ENCODE measurements around the gene TMEM131.
A peak's percentile ranks its signal among the peaks of the same experiment; 100 is the strongest.
"Not testable (repeated sequence)": the region's sequence is repeated elsewhere in the genome, so short reads cannot be mapped to it uniquely, and the experiment has no call there.

The TMEM131 gene

GRCh38 chr2:97913846-97914245, 81.9 kb downstream of the TMEM131 start:
- no peak for DNase-seq (ENCODE audit: low read depth in 2 of 2)

- DNase-seq (ENCODE audit: low read depth in 2 of 2), result no peak
These were observed 83.7 kb downstream of the TMEM131 start for GRCh38 chr2:97911922-97912575.

GRCh38 chr2:97911206-97911921, 84.4 kb downstream of the TMEM131 start:
- no peak for DNase-seq (ENCODE audit: low read depth in 2 of 2)

- DNase-seq (ENCODE audit: low read depth in 2 of 2), result no peak
These were observed 85.1 kb downstream of the TMEM131 start for GRCh38 chr2:97910403-97911205.

GRCh38 chr2:97908208-97908676, 87.5 kb downstream of the TMEM131 start:
- no peak for DNase-seq (ENCODE audit: low read depth in 2 of 2)

GRCh38 chr2:97907369-97908100, 88.2 kb downstream of the TMEM131 start:
- no peak for DNase-seq (ENCODE audit: low read depth in 2 of 2)

- no peak for DNase-seq (ENCODE audit: low read depth in 2 of 2)
These were observed 89.4 kb downstream of the TMEM131 start for GRCh38 chr2:97906307-97906706.

GRCh38 chr2:97905294-97905693, 90.5 kb downstream of the TMEM131 start:
- no peak for DNase-seq (ENCODE audit: low read depth in 2 of 2)

GRCh38 chr2:97901862-97902261, 93.9 kb downstream of the TMEM131 start:
- DNase-seq (ENCODE audit: low read depth in 2 of 2), result no peak

- DNase-seq (ENCODE audit: low read depth in 2 of 2), result no peak
These were observed 94.9 kb downstream of the TMEM131 start for GRCh38 chr2:97900806-97901205.

GRCh38 chr2:97893042-97893441, 102.7 kb downstream of the TMEM131 start:
- not testable (repeated sequence) for DNase-seq (ENCODE audit: low read depth in 2 of 2)

- no peak for DNase-seq (ENCODE audit: low read depth in 2 of 2)
These were observed 104.1 kb downstream of the TMEM131 start for GRCh38 chr2:97891611-97892010.

- no peak for DNase-seq (ENCODE audit: low read depth in 2 of 2)
These were observed 106.6 kb downstream of the TMEM131 start for GRCh38 chr2:97889156-97889555.

GRCh38 chr2:97885841-97886240, 109.9 kb downstream of the TMEM131 start:
- DNase-seq (ENCODE audit: low read depth in 2 of 2), result no peak

- DNase-seq (ENCODE audit: low read depth in 2 of 2), result no peak
These were observed 115.4 kb downstream of the TMEM131 start for GRCh38 chr2:97880334-97880733.

GRCh38 chr2:97878865-97879264, 116.9 kb downstream of the TMEM131 start:
- no peak for DNase-seq (ENCODE audit: low read depth in 2 of 2)

- DNase-seq (ENCODE audit: low read depth in 2 of 2), result not testable (repeated sequence)
These were observed 117.4 kb downstream of the TMEM131 start for GRCh38 chr2:97878317-97878716.

- no peak for DNase-seq (ENCODE audit: low read depth in 2 of 2)
These were observed 124.5 kb downstream of the TMEM131 start for GRCh38 chr2:97871096-97871780.

GRCh38 chr2:97870396-97870843, 125.3 kb downstream of the TMEM131 start:
- peak; percentile 6 to 12 for DNase-seq (ENCODE audit: low read depth in 2 of 2)

- no peak for DNase-seq (ENCODE audit: low read depth in 2 of 2)
These were observed 125.9 kb downstream of the TMEM131 start for GRCh38 chr2:97869722-97870346.
